Measurements from ENCODE around the gene ASB18. TPM values are rescaled to one million over a fixed set of nuclear protein-coding genes. Genes with fewer than 3 reads are reported as not detected.
"Not testable (repeated sequence)": the region's sequence is repeated elsewhere in the genome, so short reads cannot be mapped to it uniquely, and the experiment has no call there.

ASB18 gene
- total RNA-seq, 4 donors from 2014 or later, result not detected

DNA sequence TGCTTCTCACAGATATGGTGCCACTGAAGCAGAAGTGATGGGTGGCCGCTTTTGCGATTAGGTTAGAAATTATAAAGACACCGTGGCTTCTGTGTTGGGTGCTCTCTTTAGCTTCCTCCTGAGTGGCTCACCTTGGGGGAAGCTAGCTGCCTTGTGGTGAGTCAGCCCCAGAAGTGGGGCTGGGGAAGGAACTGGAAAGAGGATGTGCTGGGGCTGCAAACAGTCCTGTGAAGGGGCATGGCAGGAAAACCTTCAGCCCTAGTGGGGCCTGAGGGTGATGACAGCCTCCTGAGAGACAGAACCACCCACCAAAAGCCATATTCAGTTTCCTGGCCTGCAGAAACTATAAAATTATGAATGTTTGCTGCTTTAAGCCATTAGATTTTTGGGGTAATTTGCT lies 8.9 kb upstream of the ASB18 start:
- TF ChIP-seq POLR2A (IDR thresholded peaks at IDR 0.05), result no peak
- TF ChIP-seq, protein P1, sequence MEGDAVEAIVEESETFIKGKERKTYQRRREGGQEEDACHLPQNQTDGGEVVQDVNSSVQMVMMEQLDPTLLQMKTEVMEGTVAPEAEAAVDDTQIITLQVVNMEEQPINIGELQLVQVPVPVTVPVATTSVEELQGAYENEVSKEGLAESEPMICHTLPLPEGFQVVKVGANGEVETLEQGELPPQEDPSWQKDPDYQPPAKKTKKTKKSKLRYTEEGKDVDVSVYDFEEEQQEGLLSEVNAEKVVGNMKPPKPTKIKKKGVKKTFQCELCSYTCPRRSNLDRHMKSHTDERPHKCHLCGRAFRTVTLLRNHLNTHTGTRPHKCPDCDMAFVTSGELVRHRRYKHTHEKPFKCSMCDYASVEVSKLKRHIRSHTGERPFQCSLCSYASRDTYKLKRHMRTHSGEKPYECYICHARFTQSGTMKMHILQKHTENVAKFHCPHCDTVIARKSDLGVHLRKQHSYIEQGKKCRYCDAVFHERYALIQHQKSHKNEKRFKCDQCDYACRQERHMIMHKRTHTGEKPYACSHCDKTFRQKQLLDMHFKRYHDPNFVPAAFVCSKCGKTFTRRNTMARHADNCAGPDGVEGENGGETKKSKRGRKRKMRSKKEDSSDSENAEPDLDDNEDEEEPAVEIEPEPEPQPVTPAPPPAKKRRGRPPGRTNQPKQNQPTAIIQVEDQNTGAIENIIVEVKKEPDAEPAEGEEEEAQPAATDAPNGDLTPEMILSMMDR (IDR thresholded peaks at IDR 0.05), result no peak
- Histone ChIP-seq H3K27ac (no peak overlapping the region), H3K27me3 (no peaks in the 10 kb centered on the region), H3K36me3 (no peaks in the 10 kb centered on the region), H3K9me3 (no peaks in the 10 kb centered on the region), H3K4me3 (replicated peaks in 1 of 3) (no peak overlapping the region), H3K4me1 (no peaks in the 10 kb centered on the region)
- WGBS, 2 donors, result 84 to 95% methylated on average over 3 of the region's 3 CpGs
- intact Hi-C loops (cut with DNase I), result no loop called here
- DNase-seq, result no peak

DNA sequence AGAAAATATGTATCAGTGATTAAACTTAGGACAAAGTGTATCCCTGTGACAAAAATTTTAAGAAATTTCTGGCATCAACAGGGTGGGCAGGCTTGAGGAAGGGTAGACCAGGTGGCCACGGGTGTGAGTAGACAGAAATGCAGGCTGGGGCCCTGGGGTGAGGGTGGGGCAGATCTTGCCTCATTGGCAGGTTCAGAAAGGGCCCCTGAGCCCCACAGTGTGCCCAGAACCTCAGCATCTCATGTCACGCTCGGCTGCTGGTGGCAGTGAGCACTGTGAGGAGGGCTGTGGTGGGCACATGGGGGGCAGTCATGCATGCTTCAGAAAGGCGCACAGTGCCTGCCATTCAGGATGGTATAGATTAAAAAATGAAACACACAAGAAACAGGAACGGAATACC lies 7.6 kb upstream of the ASB18 start:
- no peak for TF ChIP-seq POLR2A (IDR thresholded peaks at IDR 0.05)
- TF ChIP-seq, protein P1 (IDR thresholded peaks at IDR 0.05), result no peak
- no peaks in the 10 kb centered on the region for H3K27me3 ChIP-seq
- no peak overlapping the region for H3K27ac ChIP-seq
- WGBS, 2 donors, result 82 to 93% methylated on average over 5 of the region's 5 CpGs
- no peaks in the 10 kb centered on the region for H3K4me1 ChIP-seq
- no peaks in the 10 kb centered on the region for H3K36me3 ChIP-seq
- no peak for DNase-seq
- H3K4me3 ChIP-seq (replicated peaks in 1 of 3), result no peak overlapping the region
- H3K9me3 ChIP-seq, result no peaks in the 10 kb centered on the region
- intact Hi-C loops (cut with DNase I), result no loop called here

DNA sequence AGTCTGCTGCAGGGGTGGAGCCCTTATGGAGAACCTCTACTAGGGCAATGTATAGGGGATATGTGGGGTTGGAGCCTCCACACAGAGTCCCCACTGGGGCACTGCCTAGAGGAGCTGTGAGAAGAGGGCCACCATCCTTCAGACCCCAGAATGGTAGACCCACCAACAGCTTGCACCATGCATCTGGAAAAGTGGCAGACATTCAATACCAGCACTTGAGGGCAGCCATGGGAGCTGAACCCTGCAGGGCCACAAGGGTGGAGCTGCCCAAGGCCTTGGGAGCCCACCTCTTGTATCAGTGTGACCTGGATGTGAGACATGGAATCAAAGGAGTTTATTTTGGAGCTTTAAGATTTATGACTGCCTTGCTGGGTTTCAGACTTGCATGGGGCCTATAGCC lies 5.7 kb upstream of the ASB18 start:
- H3K36me3 ChIP-seq, result not testable (repeated sequence)

DNA sequence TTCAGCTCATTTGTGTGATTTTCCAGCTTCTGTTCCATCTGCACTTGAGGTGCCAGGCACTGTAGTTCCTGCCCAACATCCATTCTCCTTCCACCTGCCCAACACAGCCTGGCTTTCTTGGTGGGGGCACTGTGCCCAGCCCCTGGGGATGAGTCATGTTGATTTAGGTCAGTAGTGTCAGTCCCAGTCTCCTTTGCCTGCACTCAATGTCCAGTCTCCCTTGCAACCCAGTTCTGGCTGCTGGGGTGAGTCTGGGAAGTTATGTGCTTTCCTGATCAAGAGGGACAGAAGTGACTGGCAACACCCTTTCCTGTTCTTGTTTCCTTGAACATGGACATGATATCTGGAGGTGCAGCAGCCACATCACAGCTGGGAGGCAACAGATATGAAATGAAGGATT lies 1.5 kb upstream of the ASB18 start:
- intact Hi-C loops (cut with DNase I), result no loop called here
- H3K9me3 ChIP-seq, result no peaks in the 10 kb centered on the region
- no peaks in the 10 kb centered on the region for H3K4me1 ChIP-seq
- H3K4me3 ChIP-seq (replicated peaks in 1 of 3), result no peak overlapping the region
- no peaks in the 10 kb centered on the region for H3K36me3 ChIP-seq
- no peak for TF ChIP-seq POLR2A (IDR thresholded peaks at IDR 0.05)
- TF ChIP-seq, protein P1 (IDR thresholded peaks at IDR 0.05), result no peak
- no peaks in the 10 kb centered on the region for H3K27me3 ChIP-seq
- H3K27ac ChIP-seq, result no peak overlapping the region
- DNase-seq, result no peak

More for the DNA sequence above, 5.7 kb upstream of the ASB18 start:
- H3K4me3 ChIP-seq (replicated peaks in 1 of 3); intact Hi-C loops (cut with DNase I); H3K4me1 ChIP-seq; H3K27me3 ChIP-seq; H3K27ac ChIP-seq; DNase-seq; H3K9me3 ChIP-seq: not testable (repeated sequence)

DNA sequence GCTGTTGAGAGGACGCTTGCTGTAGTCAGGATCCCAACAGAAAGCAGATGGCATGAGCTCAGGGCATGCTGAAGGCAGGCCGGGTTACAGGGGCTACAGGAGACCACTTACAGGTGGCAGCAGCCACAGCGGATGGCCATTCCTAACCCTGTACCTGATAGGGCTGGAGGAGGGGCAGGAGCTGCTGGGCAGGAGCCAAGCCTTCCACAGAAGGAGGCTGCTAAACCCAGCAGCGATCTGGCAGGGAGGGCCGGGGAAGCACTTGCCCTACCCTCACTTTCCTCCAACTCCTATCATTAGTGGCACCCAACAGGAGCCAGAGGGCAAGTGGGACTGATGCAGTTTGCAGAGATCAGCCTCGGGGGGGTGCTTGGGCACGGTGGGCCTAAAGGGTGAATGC lies 2.0 kb downstream of the ASB18 start:
- H3K36me3 ChIP-seq, result no peaks in the 10 kb centered on the region
- no peaks in the 10 kb centered on the region for H3K27me3 ChIP-seq
- WGBS, 2 donors, result 80 to 86% methylated on average over 5 to 6 of the region's 7 CpGs
- no peak overlapping the region for H3K27ac ChIP-seq
- H3K9me3 ChIP-seq, result no peaks in the 10 kb centered on the region
- no peaks in the 10 kb centered on the region for H3K4me1 ChIP-seq
- intact Hi-C loops (cut with DNase I), result no loop called here
- H3K4me3 ChIP-seq (replicated peaks in 1 of 3), result no peak overlapping the region
- no peak for DNase-seq
- TF ChIP-seq, protein P1 (IDR thresholded peaks at IDR 0.05), result no peak
- TF ChIP-seq POLR2A (IDR thresholded peaks at IDR 0.05), result no peak

DNA sequence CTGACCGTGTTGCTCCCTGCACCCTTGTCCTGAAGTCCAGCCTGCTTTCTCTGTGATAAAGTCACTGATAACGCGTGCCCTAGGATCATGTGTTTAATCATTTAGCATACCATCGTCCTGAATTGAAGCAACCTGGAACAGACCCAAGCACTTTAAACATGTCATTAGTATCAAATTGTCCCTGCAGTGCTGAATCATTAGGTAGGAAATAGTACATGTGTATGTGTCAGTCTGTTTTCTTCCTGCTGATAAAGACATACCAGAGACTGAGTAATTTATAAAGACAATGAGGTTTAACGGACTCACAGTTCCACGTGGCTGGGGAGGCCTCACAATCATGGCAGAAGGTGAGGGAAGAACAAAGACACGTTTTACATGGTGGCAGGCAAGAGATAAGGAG lies 2.8 kb downstream of the ASB18 start:
- intact Hi-C loops (cut with DNase I), result no loop called here
- 62 to 73% methylated on average over 7 of the region's 7 CpGs for WGBS, 2 donors
- no peak for DNase-seq
- Histone ChIP-seq H3K4me3 (replicated peaks in 1 of 3) (no peak overlapping the region), H3K36me3 (no peaks in the 10 kb centered on the region), H3K27me3 (no peaks in the 10 kb centered on the region), H3K27ac (no peak overlapping the region), H3K4me1 (no peaks in the 10 kb centered on the region), H3K9me3 (no peaks in the 10 kb centered on the region)
- TF ChIP-seq, protein P1 (IDR thresholded peaks at IDR 0.05), result no peak
- TF ChIP-seq POLR2A (IDR thresholded peaks at IDR 0.05), result no peak
